ENCODE measurements around the gene SLC26A11. TPM values are rescaled to one million over a fixed set of nuclear protein-coding genes. Genes with fewer than 3 reads are reported as not detected.
A peak's percentile ranks its signal among the peaks of the same experiment; 100 is the strongest.
"Not testable (repeated sequence)": the region's sequence is repeated elsewhere in the genome, so short reads cannot be mapped to it uniquely, and the experiment has no call there.

The SLC26A11 gene
- total RNA-seq, 1 donor from 2014 or later: 6.7 TPM

GRCh38 chr17:80259457-80260068 lies 39.3 kb downstream of the SLC26A11 start:
- no peak for ATAC-seq
- no peak for DNase-seq (ENCODE audit: low spot score)

GRCh38 chr17:80260069-80260535 lies 39.9 kb downstream of the SLC26A11 start:
- DNase-seq (ENCODE audit: low spot score) (peak; percentile 77), ATAC-seq (peak; percentile 70)

- ATAC-seq (peak; percentile 52), DNase-seq (ENCODE audit: low spot score) (peak; percentile 72)
These were observed 40.5 kb downstream of the SLC26A11 start, which contains the start of gene RNF213 for GRCh38 chr17:80260791-80261158. Gene RNF213 (plus strand): TSS chr17:80260852. CDS start chr17:80263682, 2,830 bp downstream.

GRCh38 chr17:80261159-80261894 lies 41.1 kb downstream of the SLC26A11 start:
- peak; percentile 73 for DNase-seq (ENCODE audit: low spot score)
- ATAC-seq: peak; percentile 47

- DNase-seq (ENCODE audit: low spot score) (no peak), ATAC-seq (no peak)
These were observed 41.7 kb downstream of the SLC26A11 start for GRCh38 chr17:80261895-80262279.

GRCh38 chr17:80262291-80262690 lies 42.1 kb downstream of the SLC26A11 start:
- no peak for DNase-seq (ENCODE audit: low spot score)
- ATAC-seq: no peak

- ATAC-seq (no peak), DNase-seq (ENCODE audit: low spot score) (no peak)
These were observed 42.6 kb downstream of the SLC26A11 start for GRCh38 chr17:80262775-80263244.

- ATAC-seq (peak; percentile 74), DNase-seq (ENCODE audit: low spot score) (peak; percentile 92)
These were observed 43.3 kb downstream of the SLC26A11 start for GRCh38 chr17:80263253-80264204.

GRCh38 chr17:80264205-80265075 lies 44.2 kb downstream of the SLC26A11 start:
- DNase-seq (ENCODE audit: low spot score): no peak
- no peak for ATAC-seq

GRCh38 chr17:80265205-80266068 lies 45.2 kb downstream of the SLC26A11 start:
- DNase-seq (ENCODE audit: low spot score) (no peak), ATAC-seq (no peak)

- DNase-seq (ENCODE audit: low spot score): no peak
- ATAC-seq: no peak
These were observed 47.2 kb downstream of the SLC26A11 start for GRCh38 chr17:80267391-80267790.

- ATAC-seq (no peak), DNase-seq (ENCODE audit: low spot score) (no peak)
These were observed 48.2 kb downstream of the SLC26A11 start for GRCh38 chr17:80268427-80268826.

GRCh38 chr17:80269405-80269807 lies 49.2 kb downstream of the SLC26A11 start:
- ATAC-seq (no peak), DNase-seq (ENCODE audit: low spot score) (no peak)

- DNase-seq (ENCODE audit: low spot score) (no peak), ATAC-seq (no peak)
These were observed 49.9 kb downstream of the SLC26A11 start for GRCh38 chr17:80270104-80270503.

GRCh38 chr17:80270836-80271235 lies 50.6 kb downstream of the SLC26A11 start:
- peak; percentile 65 for ATAC-seq
- DNase-seq (ENCODE audit: low spot score): no peak

GRCh38 chr17:80272366-80272765 lies 52.1 kb downstream of the SLC26A11 start:
- no peak for DNase-seq (ENCODE audit: low spot score)
- ATAC-seq: no peak

- ATAC-seq (no peak), DNase-seq (ENCODE audit: low spot score) (no peak)
These were observed 54.1 kb downstream of the SLC26A11 start for GRCh38 chr17:80274331-80274730.

- ATAC-seq: no peak
- DNase-seq (ENCODE audit: low spot score): no peak
These were observed 54.7 kb downstream of the SLC26A11 start for GRCh38 chr17:80274871-80275449.

- not testable (repeated sequence) for DNase-seq (ENCODE audit: low spot score); ATAC-seq
These were observed 55.6 kb downstream of the SLC26A11 start for GRCh38 chr17:80275857-80276256.
